ENCODE data around the gene TESMIN. TPM values are rescaled to one million over a fixed set of nuclear protein-coding genes. Genes with fewer than 3 reads are reported as not detected.

The TESMIN gene
- polyA plus RNA-seq, 3 donors: 1.9 to 2.6 (median 2.5) TPM

GRCh38 chr11:68749229-68750123 lies 1.8 kb downstream of the TESMIN start:
- DNase-seq: no peak
- H3K36me3 ChIP-seq (replicated peaks in 1 of 2; ENCODE audit: control insufficient read depth in 1 of 2, insufficient read depth in 2 of 2, low read length in 2 of 2): peaks cover 19 to 42% of the 10 kb centered on the region in 2 donors
- no peak for TF ChIP-seq CTCF (IDR thresholded peaks at IDR 0.05)
- H3K27ac ChIP-seq (ENCODE audit: low read depth in 1 of 2, low read length in 2 of 2): no peak overlapping the region
- peak overlapping the region; percentile 74 for H2AFZ ChIP-seq (ENCODE audit: insufficient read depth, low read depth, low read length, poor library complexity, severe bottlenecking)
- H4K20me1 ChIP-seq (ENCODE audit: insufficient read depth, low read length): no peaks in the 10 kb centered on the region
- peaks cover 17% of the 10 kb centered on the region for H3K79me2 ChIP-seq (ENCODE audit: insufficient read depth, low read length)
- no peaks in the 10 kb centered on the region for H3K27me3 Mint-ChIP-seq (ENCODE audit: low read depth in 3 of 3)
- peaks cover 13 to 14% of the 10 kb centered on the region in 2 donors for H3K4me1 ChIP-seq (ENCODE audit: control insufficient read depth in 1 of 2, insufficient read depth in 2 of 2, low read length in 2 of 2)
- WGBS (ENCODE audit: insufficient coverage): 92% methylated on average over 14 of the region's 20 CpGs
- H3K9me3 ChIP-seq (replicated peaks in 1 of 2; ENCODE audit: control insufficient read depth in 1 of 2, insufficient read depth in 1 of 2, low read length in 2 of 2): no peaks in the 10 kb centered on the region
- peak overlapping the region; percentile 59 to 71 for H3K4me3 Mint-ChIP-seq
- peak overlapping the region; percentile 77 for H3K4me2 ChIP-seq (replicated peaks; ENCODE audit: extremely low read depth, low read length, poor library complexity, severe bottlenecking)
- H3K27ac Mint-ChIP-seq: peak overlapping the region in 2 of 7 donors; percentile 28 to 79
- H3K9me3 Mint-ChIP-seq: peaks cover 0 to 9% (median 6%) of the 10 kb centered on the region in 7 donors
- no peak overlapping the region for H3K9ac ChIP-seq (ENCODE audit: insufficient read depth, low read length, poor library complexity, severe bottlenecking)
- peaks cover 25 to 36% of the 10 kb centered on the region in 2 donors for H3K36me3 Mint-ChIP-seq
- no peaks in the 10 kb centered on the region for H3K27me3 ChIP-seq (ENCODE audit: control insufficient read depth in 2 of 2, insufficient read depth in 2 of 2, low read length in 2 of 2)
- H3K4me1 Mint-ChIP-seq: peaks cover 24% of the 10 kb centered on the region
- intact Hi-C loops (cut with micrococcal nuclease): no loop called here
- H3K4me3 ChIP-seq (replicated peaks in 1 of 3; ENCODE audit: low read depth in 2 of 3, low read length in 3 of 3): peak overlapping the region in 1 of 3 experiments; percentile 76

GRCh38 chr11:68748061-68748460 lies 3.3 kb downstream of the TESMIN start:
- WGBS (ENCODE audit: insufficient coverage): 100% methylated on average over 1 of the region's 2 CpGs
- H3K9me3 Mint-ChIP-seq: peaks cover 0 to 2% (median 0%) of the 10 kb centered on the region in 7 donors
- H3K27me3 Mint-ChIP-seq (ENCODE audit: low read depth in 3 of 3): no peaks in the 10 kb centered on the region
- H3K4me1 Mint-ChIP-seq: peaks cover 24% of the 10 kb centered on the region
- Histone ChIP-seq H3K79me2 (ENCODE audit: insufficient read depth, low read length) (peaks cover 17% of the 10 kb centered on the region), H3K27ac (ENCODE audit: low read depth in 1 of 2, low read length in 2 of 2) (no peak overlapping the region), H3K27me3 (ENCODE audit: control insufficient read depth in 2 of 2, insufficient read depth in 2 of 2, low read length in 2 of 2) (no peaks in the 10 kb centered on the region), H3K36me3 (replicated peaks in 1 of 2; ENCODE audit: control insufficient read depth in 1 of 2, insufficient read depth in 2 of 2, low read length in 2 of 2) (peaks cover 33 to 45% of the 10 kb centered on the region in 2 donors), H3K4me3 (replicated peaks in 1 of 3; ENCODE audit: low read depth in 2 of 3, low read length in 3 of 3) (no peak overlapping the region), H3K9ac (ENCODE audit: insufficient read depth, low read length, poor library complexity, severe bottlenecking) (no peak overlapping the region), H2AFZ (ENCODE audit: insufficient read depth, low read depth, low read length, poor library complexity, severe bottlenecking) (no peak overlapping the region), H3K9me3 (replicated peaks in 1 of 2; ENCODE audit: control insufficient read depth in 1 of 2, insufficient read depth in 1 of 2, low read length in 2 of 2) (no peaks in the 10 kb centered on the region), H3K4me2 (replicated peaks; ENCODE audit: extremely low read depth, low read length, poor library complexity, severe bottlenecking) (no peak overlapping the region), H3K4me1 (ENCODE audit: control insufficient read depth in 1 of 2, insufficient read depth in 2 of 2, low read length in 2 of 2) (peaks cover 13 to 14% of the 10 kb centered on the region in 2 donors), H4K20me1 (ENCODE audit: insufficient read depth, low read length) (no peaks in the 10 kb centered on the region)
- no peak for TF ChIP-seq CTCF (IDR thresholded peaks at IDR 0.05)
- no peak overlapping the region for H3K4me3 Mint-ChIP-seq
- no peak overlapping the region for H3K27ac Mint-ChIP-seq
- DNase-seq: no peak
- intact Hi-C loops (cut with micrococcal nuclease): no loop called here
- peaks cover 28 to 39% of the 10 kb centered on the region in 2 donors for H3K36me3 Mint-ChIP-seq

Measured in CD14-positive monocyte (primary cell).